Fibroblast of lung (primary cell): ENCODE results near the gene CHN2. TPM values are rescaled to one million over a fixed set of nuclear protein-coding genes. Genes with fewer than 3 reads are reported as not detected.
A peak's percentile ranks its signal among the peaks of the same experiment; 100 is the strongest.

ENCODE experiments used
- DNase-seq, 2 donors: peaks; one replicate each; pipeline versions ENCODE4 v3.0.0 to v3.0.0-alpha.2; 2010; ENCODE audit warnings: low read depth in 2 of 2
- H2AFZ ChIP-seq: 2 replicates; pipeline ENCODE4 v1.5.1; 2012; ENCODE audit warnings: low read length, control low read depth, inconsistent platforms
- H3K27ac ChIP-seq: 2 replicates; pipeline ENCODE4 v1.5.1; 2011; ENCODE audit warnings: low read length, control low read depth; ENCODE audit not compliant: insufficient read depth
- H3K27me3 ChIP-seq: 2 replicates; pipeline ENCODE4 v1.5.1; 2011; ENCODE audit warnings: mild to moderate bottlenecking, low read length; ENCODE audit not compliant: control insufficient read depth, insufficient read depth
- H3K36me3 ChIP-seq: 2 replicates; pipeline ENCODE4 v1.5.1; 2011; ENCODE audit warnings: low read length; ENCODE audit not compliant: control insufficient read depth, insufficient read depth
- H3K4me1 ChIP-seq: 2 replicates; pipeline ENCODE4 v1.5.1; 2011; ENCODE audit warnings: low read length; ENCODE audit not compliant: control insufficient read depth, insufficient read depth; ENCODE audit errors: extremely low read depth
- H3K4me2 ChIP-seq: 2 replicates; pipeline ENCODE4 v1.5.1; 2011; ENCODE audit warnings: low read length, control low read depth; ENCODE audit not compliant: insufficient read depth; ENCODE audit errors: extremely low read depth
- H3K4me3 ChIP-seq, 4 experiments: fragments of 200-600 bp in 1 of 4; sonication (generic) in 1 of 4; replicated peaks in 1 of 4; 2 replicates each; pipeline ENCODE4 v1.5.1; 2011 to 2016; ENCODE audit warnings: low read length in 4 of 4, low read depth in 3 of 4, mild to moderate bottlenecking in 3 of 4, control low read depth in 2 of 4, inconsistent platforms in 1 of 4, mixed read lengths in 1 of 4; ENCODE audit not compliant: insufficient read depth in 1 of 4; ENCODE audit errors: control extremely low read depth in 1 of 4
- H3K79me2 ChIP-seq: 2 replicates; pipeline ENCODE4 v1.5.1; 2012; ENCODE audit warnings: mild to moderate bottlenecking, low read length, inconsistent platforms; ENCODE audit not compliant: control insufficient read depth, insufficient read depth
- H3K9ac ChIP-seq: 2 replicates; pipeline ENCODE4 v1.5.1; 2011; ENCODE audit warnings: mild to moderate bottlenecking, low read length, control low read depth; ENCODE audit not compliant: insufficient read depth
- H3K9me3 ChIP-seq: 2 replicates; pipeline ENCODE4 v1.5.1; 2012; ENCODE audit warnings: low read depth, low read length; ENCODE audit not compliant: control insufficient read depth, insufficient read depth
- H4K20me1 ChIP-seq: 2 replicates; pipeline ENCODE4 v1.5.1; 2011; ENCODE audit warnings: low read length; ENCODE audit not compliant: control insufficient read depth, insufficient read depth; ENCODE audit errors: extremely low read depth
- CTCF ChIP-seq, 2 donors: IDR thresholded peaks in 1 of 2; conservative IDR thresholded peaks in 1 of 2; 1 replicate in 1 of 2; 2 replicates in 1 of 2; pipeline ENCODE4 v1.5.1; 2011 to 2012; ENCODE audit warnings: low read length in 2 of 2, control low read depth in 1 of 2, inconsistent platforms in 1 of 2, low read depth in 1 of 2, mild to moderate bottlenecking in 1 of 2
- EZH2 ChIP-seq: IDR thresholded peaks from 2 replicates; pipeline ENCODE4 v1.5.1; 2012; ENCODE audit warnings: low read length, control low read depth, mild to moderate bottlenecking; ENCODE audit errors: missing control alignments
- polyA plus RNA-seq, 2 donors: library from polyadenylated mRNA; depleted of rRNA in 1 of 2; stranded (reverse) in 1 of 2; unstranded in 1 of 2; fragments of >200 nt; gene quantifications; 2 replicates each; pipeline ENCODE4 v1.2.1, GENCODE V29; 2011 to 2012; ENCODE audit warnings: missing spikeins in 1 of 2
- total RNA-seq: library from RNA; depleted of rRNA; stranded (reverse); fragments of >200 nt; gene quantifications from 2 replicates; pipeline ENCODE4 v1.2.1, GENCODE V29; 2014

The CHN2 gene
- total and polyA plus RNA-seq, 2 donors (not counting 1 experiment from before 2014, with no cell fraction given): 0.33 to 0.53 TPM

DNA sequence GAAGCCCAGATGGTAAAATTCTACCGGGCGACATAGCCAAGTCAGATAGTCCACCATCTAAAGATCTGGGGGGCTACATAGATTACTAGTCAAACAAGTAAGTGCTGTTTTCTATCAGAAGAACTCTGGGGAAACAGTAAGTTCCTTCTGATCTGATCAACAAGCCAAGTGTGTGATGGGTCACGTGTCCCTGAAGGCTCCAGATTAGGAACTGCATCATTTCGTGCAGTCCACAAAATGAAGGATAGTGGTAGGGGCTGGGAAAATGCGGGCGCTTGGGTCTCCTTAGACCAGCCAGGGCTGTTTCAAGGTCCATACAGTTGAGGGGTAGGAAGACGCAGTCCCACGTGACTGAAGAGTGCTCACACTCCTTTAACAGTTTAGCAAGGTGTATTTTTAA, 1.8 kb upstream of the CHN2 start:
- H3K27me3 ChIP-seq: peaks cover 23% of the 10 kb centered on the region
- H3K36me3 ChIP-seq: no peaks in the 10 kb centered on the region
- no peak overlapping the region for H2AFZ ChIP-seq
- H3K27ac ChIP-seq: no peak overlapping the region
- no peak for TF ChIP-seq CTCF (conservative IDR thresholded peaks at IDR 0.05 in 1 of 2, IDR thresholded peaks at IDR 0.05 in 1 of 2; ENCODE audit: low read depth in 1 of 2, low read length in 2 of 2)
- no peaks in the 10 kb centered on the region for H3K4me1 ChIP-seq
- no peaks in the 10 kb centered on the region for H3K79me2 ChIP-seq
- no peak for DNase-seq
- H3K4me3 ChIP-seq: no peak overlapping the region
- no peaks in the 10 kb centered on the region for H3K9me3 ChIP-seq
- no peaks in the 10 kb centered on the region for H4K20me1 ChIP-seq
- H3K9ac ChIP-seq: no peak overlapping the region
- H3K4me2 ChIP-seq: no peak overlapping the region

DNA sequence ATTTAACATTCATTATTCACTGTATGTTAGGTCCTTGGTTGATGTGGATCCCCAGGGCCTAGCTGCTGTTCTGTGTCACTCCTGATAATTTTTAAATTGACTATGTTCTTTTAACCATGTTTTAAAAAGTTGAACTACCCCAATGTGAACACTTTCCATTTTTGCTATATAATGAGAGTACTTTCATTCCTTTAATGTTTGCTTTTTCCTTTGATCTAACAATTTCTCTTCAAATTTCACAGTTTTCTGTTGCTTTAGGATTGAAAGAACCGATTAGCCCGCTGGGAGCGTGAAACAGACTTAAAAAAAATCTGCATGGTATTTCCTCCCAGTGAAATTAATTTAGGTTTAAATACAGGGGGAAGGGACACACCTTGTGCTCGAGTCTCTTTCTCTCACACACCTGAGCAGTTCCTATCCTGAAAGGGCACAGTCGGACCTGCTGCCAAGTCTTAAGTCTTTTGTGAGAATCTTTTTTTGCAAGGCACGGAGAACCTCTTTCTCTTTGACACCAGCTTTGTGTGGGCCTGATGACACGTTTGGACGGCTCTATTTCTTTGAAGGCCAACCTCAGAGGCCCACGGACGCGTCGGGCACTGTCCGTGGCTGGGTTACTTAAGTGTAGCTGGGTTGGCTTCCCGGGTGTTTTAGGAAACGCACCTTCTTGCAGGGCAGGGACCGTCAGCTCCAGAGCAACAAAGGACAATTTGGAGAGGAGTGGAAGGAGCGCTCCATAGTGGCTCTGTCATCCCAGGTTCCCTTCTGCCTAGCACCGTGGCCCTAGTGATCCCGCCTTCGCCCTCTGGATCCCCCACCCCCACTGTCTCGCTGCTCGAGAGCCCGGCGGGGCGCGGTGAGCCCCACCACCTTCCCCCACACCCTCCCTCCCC, 1.0 kb upstream of the CHN2 start:
- peak; percentile 29 for TF ChIP-seq EZH2
- no peak for TF ChIP-seq CTCF (conservative IDR thresholded peaks at IDR 0.05 in 1 of 2, IDR thresholded peaks at IDR 0.05 in 1 of 2; ENCODE audit: low read depth in 1 of 2, low read length in 2 of 2)
- Histone ChIP-seq H2AFZ (no peak overlapping the region), H3K4me3 (no peak overlapping the region), H3K4me1 (no peaks in the 10 kb centered on the region), H3K79me2 (no peaks in the 10 kb centered on the region), H3K4me2 (no peak overlapping the region), H3K36me3 (no peaks in the 10 kb centered on the region), H3K27me3 (peaks cover 23% of the 10 kb centered on the region), H4K20me1 (no peaks in the 10 kb centered on the region), H3K27ac (no peak overlapping the region), H3K9ac (no peak overlapping the region), H3K9me3 (no peaks in the 10 kb centered on the region)
- DNase-seq: no peak

GRCh38 chr7:29194206-29194593, 375 bp upstream of the CHN2 start:
- H2AFZ ChIP-seq: no peak overlapping the region
- peaks cover 23% of the 10 kb centered on the region for H3K27me3 ChIP-seq
- H3K9me3 ChIP-seq: no peaks in the 10 kb centered on the region
- H3K4me2 ChIP-seq: peak overlapping the region; percentile 45
- no peaks in the 10 kb centered on the region for H3K79me2 ChIP-seq
- H3K9ac ChIP-seq: no peak overlapping the region
- TF ChIP-seq CTCF (conservative IDR thresholded peaks at IDR 0.05 in 1 of 2, IDR thresholded peaks at IDR 0.05 in 1 of 2; ENCODE audit: low read depth in 1 of 2, low read length in 2 of 2) (no peak), EZH2 (no peak)
- no peaks in the 10 kb centered on the region for H4K20me1 ChIP-seq
- peak in 1 of 2 donors; percentile 5 for DNase-seq
- no peaks in the 10 kb centered on the region for H3K4me1 ChIP-seq
- H3K27ac ChIP-seq: no peak overlapping the region
- H3K4me3 ChIP-seq: peak overlapping the region in 2 of 4 experiments; percentile 8 to 36
- no peaks in the 10 kb centered on the region for H3K36me3 ChIP-seq
